Neuronal stem cell (in vitro differentiated cells): ENCODE data around the gene CEBPZ.

ENCODE experiments used
- DNase-seq: peaks from one replicate; pipeline ENCODE4 v3.0.0-alpha.2; 2013; ENCODE audit warnings: low spot score
- H2AFZ ChIP-seq: one replicate; pipeline ENCODE4 v1.6.1; 2013; ENCODE audit warnings: mild to moderate bottlenecking, low read length, inconsistent platforms
- H2AK5ac ChIP-seq: 2 replicates; pipeline ENCODE4 v1.6.1; 2013; ENCODE audit warnings: low read depth, mild to moderate bottlenecking, inconsistent platforms, low read length, moderate library complexity, mixed read lengths
- H2BK120ac ChIP-seq: 2 replicates; pipeline ENCODE4 v1.6.1; 2013; ENCODE audit warnings: low read depth, mild to moderate bottlenecking, inconsistent platforms, low read length, moderate library complexity, mixed read lengths
- H2BK12ac ChIP-seq: one replicate; pipeline ENCODE4 v1.6.1; 2013; ENCODE audit warnings: low read length, inconsistent platforms
- H2BK15ac ChIP-seq: 2 replicates; pipeline ENCODE4 v1.6.1; 2013; ENCODE audit warnings: mild to moderate bottlenecking, low read length, inconsistent platforms, mixed read lengths
- H2BK5ac ChIP-seq: one replicate; pipeline ENCODE4 v1.6.1; 2013; ENCODE audit warnings: inconsistent platforms, mild to moderate bottlenecking, low read length, moderate library complexity
- H3K14ac ChIP-seq: one replicate; pipeline ENCODE4 v1.6.1; 2013; ENCODE audit warnings: low read length, inconsistent platforms
- H3K18ac ChIP-seq: 2 replicates; pipeline ENCODE4 v1.6.1; 2013; ENCODE audit warnings: low read length, inconsistent platforms
- H3K23ac ChIP-seq: 2 replicates; pipeline ENCODE4 v1.6.1; 2013; ENCODE audit warnings: low read depth, mild to moderate bottlenecking, mixed read lengths, low read length, inconsistent platforms; ENCODE audit not compliant: poor library complexity
- H3K27ac ChIP-seq: replicated peaks from 3 replicates; pipeline ENCODE4 v1.5.1; 2013; ENCODE audit warnings: low read length, inconsistent platforms
- H3K27me3 ChIP-seq, 3 experiments: 2 replicates each; pipeline ENCODE4 v1.6.1; 2013; ENCODE audit warnings: low read length in 3 of 3, mild to moderate bottlenecking in 2 of 3, inconsistent platforms in 1 of 3, low read depth in 1 of 3, mixed read lengths in 1 of 3, moderate library complexity in 1 of 3; ENCODE audit not compliant: control insufficient read depth in 3 of 3, insufficient read depth in 3 of 3
- H3K36me3 ChIP-seq, 2 donors: replicated peaks in 1 of 2; 2 replicates each; pipeline ENCODE4 v1.6.1; 2013; ENCODE audit warnings: low read length in 2 of 2; ENCODE audit not compliant: control insufficient read depth in 2 of 2, insufficient read depth in 2 of 2
- H3K4ac ChIP-seq: 2 replicates; pipeline ENCODE4 v1.6.1; 2013; ENCODE audit warnings: inconsistent platforms, mild to moderate bottlenecking, low read length, moderate library complexity
- H3K4me1 ChIP-seq, 2 donors: 1 replicate in 1 of 2; 2 replicates in 1 of 2; pipeline ENCODE4 v1.6.1; 2013; ENCODE audit warnings: low read length in 2 of 2, low read depth in 1 of 2; ENCODE audit not compliant: control insufficient read depth in 2 of 2, insufficient read depth in 1 of 2
- H3K4me2 ChIP-seq: one replicate; pipeline ENCODE4 v1.6.1; 2013; ENCODE audit warnings: mild to moderate bottlenecking, low read length, inconsistent platforms; ENCODE audit not compliant: insufficient read depth, poor library complexity, severe bottlenecking
- H3K4me3 ChIP-seq, 2 donors: 2 replicates each; pipeline ENCODE4 v1.5.1; 2013; ENCODE audit warnings: low read length in 2 of 2, mild to moderate bottlenecking in 2 of 2, inconsistent platforms in 1 of 2, moderate library complexity in 1 of 2
- H3K79me1 ChIP-seq: one replicate; pipeline ENCODE4 v1.6.1; 2013; ENCODE audit warnings: low read depth, mild to moderate bottlenecking, inconsistent platforms, low read length, moderate library complexity
- H3K9ac ChIP-seq: one replicate; pipeline ENCODE4 v1.6.1; 2013; ENCODE audit warnings: mild to moderate bottlenecking, low read depth, low read length, inconsistent platforms; ENCODE audit not compliant: poor library complexity
- H3K9me3 ChIP-seq, 2 donors: replicated peaks in 1 of 2; 2 replicates each; pipeline versions ENCODE3 to v1.6.1; 2013; ENCODE audit warnings: low read length in 2 of 2, mild to moderate bottlenecking in 2 of 2, inconsistent platforms in 1 of 2, low read depth in 1 of 2, mixed read lengths in 1 of 2, moderate library complexity in 1 of 2; ENCODE audit not compliant: control insufficient read depth in 2 of 2, insufficient read depth in 1 of 2
- H4K8ac ChIP-seq: one replicate; pipeline ENCODE4 v1.6.1; 2013; ENCODE audit warnings: low read depth, mild to moderate bottlenecking, inconsistent platforms, low read length, moderate library complexity
- H4K91ac ChIP-seq: one replicate; pipeline ENCODE4 v1.6.1; 2013; ENCODE audit warnings: low read length, low read depth, mild to moderate bottlenecking, inconsistent platforms; ENCODE audit not compliant: poor library complexity
- WGBS, 2 donors: extraction: QIAGEN DNeasy Blood & Tissue Kit; methylation state at CpG; one replicate each; pipeline ENCODE4 v1.1.7; 2013; ENCODE audit warnings: missing lambda C conversion rate in 2 of 2, mixed read lengths in 1 of 2; ENCODE audit not compliant: insufficient read length in 2 of 2, insufficient replicate concordance in 1 of 2; ENCODE audit errors: extremely low coverage in 2 of 2; 5-methylcytosine and 5-hydroxymethylcytosine counted together

CEBPZ gene

GRCh38 chr2:37156857-37157714 is 74.3 kb downstream of the CEBPZ start, which contains the start of gene EIF2AK2:
Gene EIF2AK2 (minus strand): TSS chr2:37156980. CDS start chr2:37147806, 9,174 bp downstream.
- DNase-seq: peak; percentile 64
- peak within 1 kb of the TSS; percentile 16 for H3K9ac ChIP-seq
- peak within 1 kb of the TSS; percentile 96 for H2AFZ ChIP-seq
- peak within 1 kb of the TSS; percentile 36 for H2AK5ac ChIP-seq
- H2BK5ac ChIP-seq: peak within 1 kb of the TSS; percentile 30
- H3K14ac ChIP-seq: peak within 1 kb of the TSS; percentile 44
- peak within 1 kb of the TSS; percentile 64 for H3K4me2 ChIP-seq
- H3K79me1 ChIP-seq: no peaks in the 10 kb centered on the region
- H2BK12ac ChIP-seq: no peak within 1 kb of the TSS
- H3K4me3 ChIP-seq: peak within 1 kb of the TSS; percentile 78 to 87
- no peak within 1 kb of the TSS for H3K4ac ChIP-seq
- H3K9me3 ChIP-seq: peaks cover 0 to 9% of the 10 kb centered on the region in 2 donors
- WGBS, 2 donors: no CpG with 5 or more reads among the region's 55 CpGs
- H3K4me1 ChIP-seq: peaks cover 5 to 7% of the 10 kb centered on the region in 2 donors
- peak within 1 kb of the TSS; percentile 13 for H2BK15ac ChIP-seq
- H3K27me3 ChIP-seq: peaks cover 0 to 4% (median 0%) of the 10 kb centered on the region in 3 experiments
- no peak within 1 kb of the TSS for H2BK120ac ChIP-seq
- no peak within 1 kb of the TSS for H4K91ac ChIP-seq
- H3K23ac ChIP-seq: peak within 1 kb of the TSS; percentile 94
- no peak within 1 kb of the TSS for H3K27ac ChIP-seq
- H3K36me3 ChIP-seq: peaks cover 0 to 12% of the 10 kb centered on the region in 2 donors
- H3K18ac ChIP-seq: peak within 1 kb of the TSS; percentile 77
- peak within 1 kb of the TSS; percentile 95 for H4K8ac ChIP-seq

- peaks cover 0 to 9% of the 10 kb centered on the region in 2 donors for H3K9me3 ChIP-seq
- WGBS, 2 donors: no CpG with 5 or more reads among the region's 27 CpGs
- peak overlapping the region; percentile 64 for H3K4me2 ChIP-seq
Measured at GRCh38 chr2:37156071-37156856, 75.1 kb downstream of the CEBPZ start.

GRCh38 chr2:37154785-37155184 is 76.6 kb downstream of the CEBPZ start:
- Histone ChIP-seq H3K79me1 (no peaks in the 10 kb centered on the region), H2BK5ac (no peak overlapping the region), H3K4me2 (no peak overlapping the region), H3K4ac (no peak overlapping the region), H3K23ac (no peak overlapping the region), H3K27ac (no peak overlapping the region), H3K18ac (no peak overlapping the region), H2AK5ac (no peak overlapping the region), H3K9me3 (peaks cover 0 to 9% of the 10 kb centered on the region in 2 donors), H3K36me3 (peaks cover 0 to 12% of the 10 kb centered on the region in 2 donors), H2BK12ac (no peak overlapping the region), H2BK15ac (no peak overlapping the region), H3K4me3 (no peak overlapping the region), H3K4me1 (peaks cover 5 to 7% of the 10 kb centered on the region in 2 donors), H2BK120ac (no peak overlapping the region), H3K14ac (no peak overlapping the region), H2AFZ (no peak overlapping the region), H4K91ac (no peak overlapping the region), H3K27me3 (peaks cover 0 to 4% (median 0%) of the 10 kb centered on the region in 3 experiments), H3K9ac (no peak overlapping the region), H4K8ac (no peak overlapping the region)
- DNase-seq: no peak
- no CpG with 5 or more reads among the region's 4 CpGs for WGBS, 2 donors

More at GRCh38 chr2:37156071-37156856, 75.1 kb downstream of the CEBPZ start:
- Histone ChIP-seq H4K91ac (no peak overlapping the region), H3K18ac (peak overlapping the region; percentile 77), H2BK5ac (no peak overlapping the region), H3K4ac (no peak overlapping the region), H3K14ac (peak overlapping the region; percentile 6), H2AFZ (peak overlapping the region; percentile 96), H3K36me3 (peaks cover 0 to 12% of the 10 kb centered on the region in 2 donors), H2BK12ac (no peak overlapping the region), H3K4me1 (peaks cover 5 to 7% of the 10 kb centered on the region in 2 donors), H3K79me1 (no peaks in the 10 kb centered on the region), H3K27ac (no peak overlapping the region), H2BK120ac (no peak overlapping the region), H3K9ac (no peak overlapping the region), H2AK5ac (no peak overlapping the region), H3K4me3 (peak overlapping the region; percentile 78 to 87), H3K27me3 (peaks cover 0 to 4% (median 0%) of the 10 kb centered on the region in 3 experiments), H4K8ac (no peak overlapping the region), H3K23ac (peak overlapping the region; percentile 94), H2BK15ac (no peak overlapping the region)
- no peak for DNase-seq
